Measurements from ENCODE around the gene SERPINA12.

- TF ChIP-seq POLR2A (IDR thresholded peaks at IDR 0.05) (no peak), CTCF (IDR thresholded peaks at IDR 0.05) (no peak), POLR2AphosphoS5 (IDR thresholded peaks at IDR 0.05; ENCODE audit: insufficient read depth in 1 of 2, low read depth in 1 of 2) (no peak)
These were observed 26.2 kb upstream of the SERPINA12 start for GRCh38 chr14:94535506-94535905.

Measured in vagina (tissue), 2 donors.